ENCODE results near the gene RPS29.

The RPS29 gene

GRCh38 chr14:49550286-49551184, 35.6 kb downstream of the RPS29 start:
- DNase-seq (ENCODE audit: low read depth in 2 of 2): no peak

GRCh38 chr14:49549881-49550280, 36.3 kb downstream of the RPS29 start:
- DNase-seq (ENCODE audit: low read depth in 2 of 2): no peak

DNA sequence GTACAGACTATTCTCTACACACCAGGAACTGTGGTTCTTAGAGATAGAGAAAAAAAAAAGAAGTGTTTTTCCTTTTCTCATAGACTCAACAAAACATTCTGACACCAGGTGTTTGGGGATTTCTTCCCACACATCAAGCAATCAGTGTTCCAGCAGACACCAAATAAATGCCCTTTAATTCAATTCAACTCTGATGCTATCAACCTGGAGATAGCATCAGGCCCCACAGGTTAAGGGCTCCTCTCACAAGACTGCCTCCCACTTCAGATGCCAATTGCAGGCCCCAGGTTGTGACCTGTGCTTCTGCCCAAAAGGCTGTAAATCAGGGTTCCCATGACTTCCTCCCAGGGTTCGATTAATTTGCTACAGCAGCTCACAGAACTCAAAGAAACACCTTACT, 36.7 kb downstream of the RPS29 start:
- no peak for DNase-seq (ENCODE audit: low read depth in 2 of 2)

GRCh38 chr14:49546766-49547165, 39.4 kb downstream of the RPS29 start:
- no peak for DNase-seq (ENCODE audit: low read depth in 2 of 2)

DNA sequence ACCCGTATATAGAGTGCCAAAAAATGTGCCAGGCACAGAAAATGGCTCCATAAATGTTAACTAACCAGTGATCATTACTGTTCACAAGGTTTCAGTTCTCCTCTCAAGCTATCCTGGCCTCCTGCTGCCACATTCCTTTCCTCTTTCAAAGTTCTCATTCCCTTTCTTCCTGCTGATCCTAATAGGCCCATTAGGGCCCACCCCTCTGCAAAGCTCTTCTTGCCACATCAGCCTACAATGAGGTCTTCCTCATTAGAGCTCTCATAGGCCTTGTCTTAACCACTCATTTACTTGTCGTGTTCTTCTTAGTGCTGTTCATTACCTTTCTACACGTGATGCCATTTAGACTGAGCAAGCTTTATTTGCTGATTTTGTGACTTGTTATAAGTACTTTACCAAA, 40.5 kb downstream of the RPS29 start:
- no peak for DNase-seq (ENCODE audit: low read depth in 2 of 2)

DNA sequence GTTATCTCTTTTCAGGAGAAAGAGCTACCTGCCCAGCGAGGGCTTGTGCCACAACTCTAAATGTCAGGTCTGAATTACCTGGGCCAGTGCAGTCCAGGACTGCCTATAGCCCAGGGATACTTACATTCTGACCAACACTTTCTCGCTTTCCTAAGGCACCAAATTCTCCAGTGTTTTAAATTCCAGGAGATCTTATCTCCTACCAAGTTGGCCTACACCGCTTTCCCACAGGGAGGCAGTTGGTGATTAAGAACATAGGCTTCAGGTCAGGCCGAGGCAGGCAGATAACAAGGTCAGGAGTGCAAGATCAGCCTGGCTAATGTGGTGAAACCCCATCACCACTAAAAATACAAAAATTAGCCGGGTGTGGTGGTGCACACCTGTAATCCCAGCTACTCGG, 41.1 kb downstream of the RPS29 start:
- no peak for DNase-seq (ENCODE audit: low read depth in 2 of 2)

- no peak for DNase-seq (ENCODE audit: low read depth in 2 of 2)
Measured at GRCh38 chr14:49541049-49541448, 45.1 kb downstream of the RPS29 start.

- no peak for DNase-seq (ENCODE audit: low read depth in 2 of 2)
Measured at GRCh38 chr14:49538852-49539251, 47.3 kb downstream of the RPS29 start.
